ENCODE data around the gene ATP6V0C.
"Not testable (repeated sequence)": the region's sequence is repeated elsewhere in the genome, so short reads cannot be mapped to it uniquely, and the experiment has no call there.

- TF ChIP-seq EZH2 (IDR thresholded peaks at IDR 0.05; ENCODE audit: low read depth): not testable (repeated sequence)
- TF ChIP-seq, protein P1, sequence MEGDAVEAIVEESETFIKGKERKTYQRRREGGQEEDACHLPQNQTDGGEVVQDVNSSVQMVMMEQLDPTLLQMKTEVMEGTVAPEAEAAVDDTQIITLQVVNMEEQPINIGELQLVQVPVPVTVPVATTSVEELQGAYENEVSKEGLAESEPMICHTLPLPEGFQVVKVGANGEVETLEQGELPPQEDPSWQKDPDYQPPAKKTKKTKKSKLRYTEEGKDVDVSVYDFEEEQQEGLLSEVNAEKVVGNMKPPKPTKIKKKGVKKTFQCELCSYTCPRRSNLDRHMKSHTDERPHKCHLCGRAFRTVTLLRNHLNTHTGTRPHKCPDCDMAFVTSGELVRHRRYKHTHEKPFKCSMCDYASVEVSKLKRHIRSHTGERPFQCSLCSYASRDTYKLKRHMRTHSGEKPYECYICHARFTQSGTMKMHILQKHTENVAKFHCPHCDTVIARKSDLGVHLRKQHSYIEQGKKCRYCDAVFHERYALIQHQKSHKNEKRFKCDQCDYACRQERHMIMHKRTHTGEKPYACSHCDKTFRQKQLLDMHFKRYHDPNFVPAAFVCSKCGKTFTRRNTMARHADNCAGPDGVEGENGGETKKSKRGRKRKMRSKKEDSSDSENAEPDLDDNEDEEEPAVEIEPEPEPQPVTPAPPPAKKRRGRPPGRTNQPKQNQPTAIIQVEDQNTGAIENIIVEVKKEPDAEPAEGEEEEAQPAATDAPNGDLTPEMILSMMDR (conservative IDR thresholded peaks at IDR 0.05): not testable (repeated sequence)
Observed at GRCh38 chr16:2540912-2541311, 27.2 kb downstream of the ATP6V0C start.

Data from PC-9 (cell line).